ENCODE measurements around the gene CHCHD1.

CHCHD1 gene

DNA sequence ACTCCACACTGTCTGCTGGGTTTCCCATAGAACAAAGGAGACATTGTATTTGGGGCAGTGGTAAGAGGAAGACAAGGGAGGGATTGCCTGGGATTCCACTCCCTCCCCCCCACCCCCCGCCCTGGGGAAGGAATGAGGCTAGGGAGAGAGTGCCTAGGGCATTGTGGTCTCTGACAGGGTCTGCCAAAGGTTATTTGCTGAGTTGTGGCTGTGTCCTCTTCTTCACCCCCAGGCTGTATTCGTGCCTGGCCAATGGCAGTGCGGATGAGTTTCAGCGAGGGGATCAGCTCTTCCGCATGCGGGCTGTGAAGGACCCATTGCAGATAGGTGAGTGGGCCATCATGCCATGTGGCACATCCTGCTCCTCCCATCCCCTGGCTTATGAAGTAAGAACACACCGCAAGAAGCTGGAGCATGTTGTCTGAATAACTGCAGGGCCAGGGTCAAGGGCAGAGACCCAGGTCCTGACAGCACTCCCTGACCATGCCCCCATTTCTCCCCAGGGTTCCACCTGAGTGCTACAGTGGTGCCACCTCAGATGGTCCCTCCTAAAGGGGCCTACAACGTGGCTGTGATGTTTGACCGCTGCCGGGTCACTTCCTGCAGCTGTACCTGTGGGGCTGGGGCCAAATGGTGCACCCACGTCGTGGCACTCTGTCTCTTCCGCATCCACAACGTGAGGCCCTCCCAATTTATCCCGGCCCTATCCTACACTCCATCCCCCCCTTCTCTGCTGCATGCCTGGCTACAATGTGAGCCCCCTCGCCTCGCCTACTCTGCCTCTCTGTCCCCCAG lies 7.2 kb downstream of the CHCHD1 start:
- H3K27ac ChIP-seq (ENCODE audit: low read length), result no peak overlapping the region
- peaks cover 26% of the 10 kb centered on the region for H4K20me1 ChIP-seq (ENCODE audit: insufficient read depth, low read length)
- no peak overlapping the region for H3K4me3 ChIP-seq (ENCODE audit: low read depth in 1 of 2, low read length in 2 of 2)
- H3K9me3 ChIP-seq (ENCODE audit: insufficient read depth, low read length, severe bottlenecking), result no peaks in the 10 kb centered on the region
- H3K27me3 ChIP-seq (ENCODE audit: insufficient read depth, low read length, poor library complexity), result no peaks in the 10 kb centered on the region
- peaks cover 34% of the 10 kb centered on the region for H3K79me2 ChIP-seq (ENCODE audit: insufficient read depth, low read length)
- DNase-seq (no peak), ATAC-seq (ENCODE audit: insufficient read depth, low read depth) (no peak)
- TF ChIP-seq, protein P1, sequence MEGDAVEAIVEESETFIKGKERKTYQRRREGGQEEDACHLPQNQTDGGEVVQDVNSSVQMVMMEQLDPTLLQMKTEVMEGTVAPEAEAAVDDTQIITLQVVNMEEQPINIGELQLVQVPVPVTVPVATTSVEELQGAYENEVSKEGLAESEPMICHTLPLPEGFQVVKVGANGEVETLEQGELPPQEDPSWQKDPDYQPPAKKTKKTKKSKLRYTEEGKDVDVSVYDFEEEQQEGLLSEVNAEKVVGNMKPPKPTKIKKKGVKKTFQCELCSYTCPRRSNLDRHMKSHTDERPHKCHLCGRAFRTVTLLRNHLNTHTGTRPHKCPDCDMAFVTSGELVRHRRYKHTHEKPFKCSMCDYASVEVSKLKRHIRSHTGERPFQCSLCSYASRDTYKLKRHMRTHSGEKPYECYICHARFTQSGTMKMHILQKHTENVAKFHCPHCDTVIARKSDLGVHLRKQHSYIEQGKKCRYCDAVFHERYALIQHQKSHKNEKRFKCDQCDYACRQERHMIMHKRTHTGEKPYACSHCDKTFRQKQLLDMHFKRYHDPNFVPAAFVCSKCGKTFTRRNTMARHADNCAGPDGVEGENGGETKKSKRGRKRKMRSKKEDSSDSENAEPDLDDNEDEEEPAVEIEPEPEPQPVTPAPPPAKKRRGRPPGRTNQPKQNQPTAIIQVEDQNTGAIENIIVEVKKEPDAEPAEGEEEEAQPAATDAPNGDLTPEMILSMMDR (IDR thresholded peaks at IDR 0.05; ENCODE audit: borderline replicate concordance, extremely low read depth, low read length, poor library complexity, severe bottlenecking), result no peak
- H3K4me1 ChIP-seq (ENCODE audit: insufficient read depth, low read length), result peaks cover 27% of the 10 kb centered on the region
- H3K4me2 ChIP-seq (ENCODE audit: insufficient read depth, low read length), result no peak overlapping the region
- no peak overlapping the region for H3K9ac ChIP-seq (ENCODE audit: low read depth, low read length)
- H3K36me3 ChIP-seq (ENCODE audit: insufficient read depth, low read length), result peaks cover 54% of the 10 kb centered on the region
- no peak overlapping the region for H2AFZ ChIP-seq (ENCODE audit: low read depth, low read length)

DNA sequence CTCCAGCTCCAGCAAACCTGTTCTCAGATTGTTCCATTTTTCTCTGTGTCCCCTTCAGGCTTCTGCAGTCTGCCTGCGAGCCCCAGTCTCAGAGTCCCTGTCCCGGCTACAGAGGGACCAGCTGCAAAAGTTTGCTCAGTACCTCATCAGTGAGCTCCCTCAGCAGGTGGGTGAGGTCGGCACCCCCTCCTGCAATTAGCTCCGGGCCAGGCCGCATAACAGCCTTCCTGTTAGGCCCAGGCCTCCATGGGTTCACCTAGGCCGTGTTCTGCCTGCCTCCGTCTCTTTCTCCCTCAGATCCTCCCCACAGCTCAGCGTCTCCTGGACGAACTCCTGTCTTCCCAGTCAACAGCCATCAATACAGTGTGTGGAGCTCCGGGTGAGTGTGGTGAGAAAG lies 7.8 kb downstream of the CHCHD1 start:
- Histone ChIP-seq H4K20me1 (ENCODE audit: insufficient read depth, low read length) (peaks cover 26% of the 10 kb centered on the region), H2AFZ (ENCODE audit: low read depth, low read length) (no peak overlapping the region), H3K4me2 (ENCODE audit: insufficient read depth, low read length) (no peak overlapping the region), H3K27ac (ENCODE audit: low read length) (no peak overlapping the region), H3K36me3 (ENCODE audit: insufficient read depth, low read length) (peaks cover 60% of the 10 kb centered on the region), H3K9ac (ENCODE audit: low read depth, low read length) (no peak overlapping the region), H3K9me3 (ENCODE audit: insufficient read depth, low read length, severe bottlenecking) (no peaks in the 10 kb centered on the region), H3K79me2 (ENCODE audit: insufficient read depth, low read length) (peaks cover 29% of the 10 kb centered on the region), H3K27me3 (ENCODE audit: insufficient read depth, low read length, poor library complexity) (no peaks in the 10 kb centered on the region), H3K4me1 (ENCODE audit: insufficient read depth, low read length) (peaks cover 21% of the 10 kb centered on the region), H3K4me3 (ENCODE audit: low read depth in 1 of 2, low read length in 2 of 2) (no peak overlapping the region)
- ATAC-seq (ENCODE audit: insufficient read depth, low read depth) (no peak), DNase-seq (no peak)
- no peak for TF ChIP-seq EZH2 (IDR thresholded peaks at IDR 0.05; ENCODE audit: borderline replicate concordance, low read depth, low read length, severe bottlenecking)
- TF ChIP-seq, protein P1 (IDR thresholded peaks at IDR 0.05; ENCODE audit: borderline replicate concordance, extremely low read depth, low read length, poor library complexity, severe bottlenecking), result no peak

DNA sequence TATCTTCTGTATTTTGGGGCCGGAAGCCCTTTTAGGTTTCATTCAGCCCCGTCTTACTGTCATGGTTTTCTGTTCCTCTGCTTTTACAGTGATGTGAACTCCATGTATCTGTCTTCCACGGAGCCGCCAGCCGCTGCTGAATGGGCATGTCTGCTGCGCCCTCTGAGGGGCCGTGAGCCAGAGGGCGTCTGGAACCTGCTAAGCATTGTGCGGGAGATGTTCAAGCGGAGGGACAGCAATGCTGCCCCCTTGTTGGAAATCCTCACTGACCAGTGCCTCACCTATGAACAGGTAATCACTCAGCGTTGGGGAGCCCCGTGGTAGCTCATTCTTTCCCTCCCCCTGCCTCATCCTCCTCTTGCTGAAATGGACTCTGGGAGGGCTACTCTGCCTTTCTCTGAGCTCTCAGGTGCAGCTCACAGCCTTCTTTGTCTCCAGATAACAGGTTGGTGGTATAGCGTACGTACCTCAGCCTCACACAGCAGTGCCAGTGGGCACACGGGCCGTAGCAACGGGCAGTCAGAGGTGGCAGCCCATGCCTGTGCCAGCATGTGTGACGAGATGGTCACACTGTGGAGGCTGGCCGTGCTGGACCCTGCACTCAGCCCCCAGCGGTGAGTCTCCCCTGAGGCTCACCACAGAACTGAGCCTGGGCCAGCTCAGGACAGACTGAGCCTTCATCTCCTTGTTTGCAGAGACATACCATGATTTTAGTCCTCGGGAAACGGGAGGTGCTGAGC lies 9.2 kb downstream of the CHCHD1 start:
- Histone ChIP-seq H3K9ac (ENCODE audit: low read depth, low read length) (no peak overlapping the region), H3K79me2 (ENCODE audit: insufficient read depth, low read length) (peaks cover 22% of the 10 kb centered on the region), H3K4me1 (ENCODE audit: insufficient read depth, low read length) (peaks cover 15% of the 10 kb centered on the region), H2AFZ (ENCODE audit: low read depth, low read length) (no peak overlapping the region), H3K4me2 (ENCODE audit: insufficient read depth, low read length) (no peak overlapping the region), H3K36me3 (ENCODE audit: insufficient read depth, low read length) (peaks cover 68% of the 10 kb centered on the region), H3K27ac (ENCODE audit: low read length) (no peak overlapping the region), H3K4me3 (ENCODE audit: low read depth in 1 of 2, low read length in 2 of 2) (no peak overlapping the region), H3K9me3 (ENCODE audit: insufficient read depth, low read length, severe bottlenecking) (no peaks in the 10 kb centered on the region), H3K27me3 (ENCODE audit: insufficient read depth, low read length, poor library complexity) (no peaks in the 10 kb centered on the region), H4K20me1 (ENCODE audit: insufficient read depth, low read length) (peaks cover 26% of the 10 kb centered on the region)
- ATAC-seq (ENCODE audit: insufficient read depth, low read depth) (no peak), DNase-seq (no peak)
- TF ChIP-seq, protein P1 (IDR thresholded peaks at IDR 0.05; ENCODE audit: borderline replicate concordance, extremely low read depth, low read length, poor library complexity, severe bottlenecking), result no peak
- TF ChIP-seq EZH2 (IDR thresholded peaks at IDR 0.05; ENCODE audit: borderline replicate concordance, low read depth, low read length, severe bottlenecking), result no peak
